AG20443 (cell line): Measurements from ENCODE around the gene SUPT5H.

Source experiments
- DNase-seq: peaks from one replicate; pipeline ENCODE4 v3.0.0; 2012; ENCODE audit warnings: low spot score, mixed read lengths

The SUPT5H gene

GRCh38 chr19:39524495-39524894 is 79.1 kb downstream of the SUPT5H start:
- DNase-seq = no peak

- DNase-seq = no peak
Observed at GRCh38 chr19:39525205-39525604, 79.8 kb downstream of the SUPT5H start.
